DMS153 (cell line): Measurements from ENCODE around the gene PLPPR3.
"Not testable (repeated sequence)": the region's sequence is repeated elsewhere in the genome, so short reads cannot be mapped to it uniquely, and the experiment has no call there.

Experiments
- DNase-seq: peaks from one replicate; lab custom pipeline; 2025; lab: John Stamatoyannopoulos, UW

Gene PLPPR3

GRCh38 chr19:827710-828321 lies 6.1 kb upstream of the PLPPR3 start, which contains the start of gene AZU1:
Gene AZU1, plus strand, starts transcription at chr19:827837. Its CDS starts 10 bp downstream, at chr19:827847.
- DNase-seq, result no peak

GRCh38 chr19:827314-827709 lies 5.6 kb upstream of the PLPPR3 start:
- DNase-seq, result no peak

DNA sequence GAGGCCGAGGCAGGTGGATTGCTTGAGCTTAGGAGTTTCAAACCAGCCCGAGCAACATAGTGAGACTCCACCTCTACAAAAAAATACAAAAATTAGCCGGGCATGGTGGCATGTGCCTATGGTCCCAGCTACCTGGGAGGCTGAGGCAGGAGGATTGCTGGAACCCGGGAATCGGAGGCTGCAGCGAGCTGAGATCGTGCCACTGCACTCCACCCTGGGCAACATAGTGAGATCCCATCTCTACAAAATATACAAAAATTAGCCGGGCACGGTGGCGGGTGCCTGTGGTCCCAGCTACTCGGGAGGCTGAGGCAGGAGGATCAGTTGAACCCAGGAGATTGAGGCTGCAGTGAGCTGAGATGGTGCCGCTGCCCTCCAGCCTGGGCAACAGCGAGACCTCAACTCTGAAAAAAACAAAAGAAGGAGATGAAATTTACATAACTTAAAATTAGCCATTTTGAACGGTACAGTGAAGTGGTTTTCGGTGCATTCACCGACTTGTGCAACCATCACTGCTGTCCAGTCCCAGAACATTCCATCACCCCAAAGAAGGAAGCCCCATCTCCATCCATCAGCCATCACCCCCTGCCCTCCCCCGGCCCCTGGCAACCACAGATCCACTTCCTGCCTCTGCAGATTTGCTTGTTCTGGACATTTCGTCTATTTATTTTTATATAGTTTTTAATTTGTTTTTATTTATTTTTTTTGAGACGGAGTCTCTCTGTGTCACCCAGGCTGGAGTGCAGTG lies 4.3 kb upstream of the PLPPR3 start:
- no peak for DNase-seq

DNA sequence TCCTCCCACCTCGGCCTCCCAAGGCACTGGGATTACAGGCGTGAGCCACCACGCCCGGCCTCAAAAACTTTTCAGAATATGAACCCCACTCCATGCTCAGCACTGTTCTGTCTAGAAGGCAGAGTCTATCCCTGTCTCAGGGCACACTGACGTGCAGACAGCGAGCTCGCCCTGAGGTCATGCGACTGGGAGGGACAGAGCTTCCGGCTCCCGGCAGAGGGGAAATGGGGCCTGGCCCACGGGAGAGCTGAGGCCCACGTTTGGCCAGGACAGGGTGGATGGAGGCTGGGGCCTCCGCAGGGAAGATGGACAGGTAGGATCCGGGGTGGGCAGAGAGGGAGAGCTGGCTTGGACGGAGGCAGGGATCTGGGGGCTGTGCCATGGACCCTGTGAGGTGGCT lies 3.1 kb upstream of the PLPPR3 start:
- no peak for DNase-seq

- no peak for DNase-seq
Measured at GRCh38 chr19:823565-824121, 1.9 kb upstream of the PLPPR3 start.

GRCh38 chr19:821231-821824 lies 427 bp downstream of the PLPPR3 start:
- DNase-seq, result no peak

DNA sequence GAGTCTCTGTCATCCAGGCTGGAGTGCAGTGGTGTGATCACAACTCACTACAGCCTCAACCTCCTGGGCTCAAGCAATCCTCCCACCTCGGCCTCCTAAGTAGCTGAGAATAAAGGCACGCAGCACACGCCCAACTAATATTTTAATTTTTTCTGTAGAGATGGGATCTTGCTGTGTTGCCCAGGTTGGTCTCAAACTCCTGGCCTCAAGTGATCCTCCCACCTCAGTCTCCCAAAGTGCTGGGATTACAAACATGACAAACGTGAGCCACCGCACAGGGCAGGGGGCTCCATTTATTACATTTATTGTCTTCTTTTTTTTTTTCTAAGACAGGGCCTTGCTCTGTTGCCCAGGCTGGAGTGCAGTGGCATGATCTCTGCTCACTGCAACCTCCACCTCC lies 1.5 kb downstream of the PLPPR3 start:
- DNase-seq, result not testable (repeated sequence)

GRCh38 chr19:816500-816857 lies 5.3 kb downstream of the PLPPR3 start:
- no peak for DNase-seq

- no peak for DNase-seq
Measured at GRCh38 chr19:815775-816499, 5.8 kb downstream of the PLPPR3 start.

DNA sequence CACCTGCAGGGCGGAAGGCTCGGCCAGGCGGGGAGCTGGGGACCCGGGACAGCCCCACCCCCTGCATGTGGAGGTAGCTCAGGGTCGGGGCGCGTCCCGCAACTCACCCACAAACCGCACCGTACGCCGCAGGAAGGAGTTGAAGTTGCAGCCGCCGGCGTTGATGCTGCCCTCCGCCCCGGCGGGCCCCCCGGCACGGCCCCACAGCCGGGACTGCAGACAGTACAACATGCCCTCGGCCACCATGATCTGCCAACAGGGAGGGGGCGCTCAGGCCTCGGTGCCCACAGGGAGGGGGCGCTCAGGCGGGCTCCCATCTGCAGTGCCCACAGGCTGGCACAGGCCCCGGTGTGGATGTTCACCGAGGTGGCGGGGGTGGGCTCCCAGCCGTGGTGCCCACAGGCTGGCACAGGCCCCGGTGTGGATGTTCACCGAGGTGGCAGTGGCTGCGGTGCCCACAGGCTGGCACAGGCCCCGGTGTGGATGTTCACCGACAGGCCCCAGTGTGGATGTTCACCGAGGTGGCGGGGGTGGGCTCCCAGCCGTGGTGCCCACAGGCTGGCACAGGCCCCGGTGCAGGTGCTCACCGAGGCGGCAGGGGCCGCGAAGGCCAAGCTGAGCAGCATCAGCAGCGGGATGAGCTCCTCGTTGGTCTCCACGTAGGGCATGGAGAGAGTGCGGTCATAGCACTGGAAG lies 6.5 kb downstream of the PLPPR3 start:
- DNase-seq, result no peak

DNA sequence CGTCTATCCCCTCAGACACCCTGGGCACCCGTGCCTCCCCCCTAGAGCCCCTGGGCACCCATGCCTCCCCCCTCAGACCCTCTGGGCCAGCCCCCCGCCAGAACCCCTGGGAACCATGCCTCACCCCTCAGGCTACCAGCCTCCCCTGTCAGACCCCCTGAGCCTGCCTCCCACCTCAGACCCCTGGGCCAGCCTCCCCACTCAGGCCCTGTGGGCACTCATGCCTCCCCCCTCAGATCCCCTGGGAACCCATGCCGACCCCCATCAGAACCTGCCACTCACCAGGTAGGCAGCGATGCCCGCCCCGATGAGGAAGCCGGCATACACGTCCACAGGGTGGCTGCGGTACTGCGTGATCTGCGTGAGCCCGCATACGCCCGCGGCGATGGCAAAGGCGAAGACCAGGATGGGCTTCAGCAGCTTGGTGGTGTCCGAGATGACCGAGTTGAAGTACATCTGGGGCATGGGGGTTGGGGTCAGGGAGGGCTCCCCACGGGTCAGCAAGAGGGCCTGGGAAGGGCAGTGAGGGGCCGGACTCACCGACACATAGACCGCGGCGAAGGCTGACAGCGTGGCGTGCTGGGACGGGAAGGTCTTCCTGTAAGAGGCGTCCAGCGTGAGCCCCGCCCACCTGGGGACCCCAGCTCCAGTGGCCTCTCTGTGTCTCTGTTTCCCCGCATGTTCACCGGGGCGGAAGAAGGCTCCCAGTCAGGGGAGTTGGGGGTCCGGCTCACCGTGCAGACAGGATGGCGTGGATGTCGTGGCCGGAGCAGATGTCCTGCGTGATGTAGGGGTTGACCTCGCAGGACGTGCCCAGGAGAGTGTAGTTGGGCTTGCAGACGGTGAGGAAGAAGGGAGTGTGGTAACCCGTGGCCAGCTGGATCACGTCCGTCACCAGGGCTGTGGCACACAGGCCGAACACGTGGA lies 7.3 kb downstream of the PLPPR3 start:
- DNase-seq, result no peak

DNA sequence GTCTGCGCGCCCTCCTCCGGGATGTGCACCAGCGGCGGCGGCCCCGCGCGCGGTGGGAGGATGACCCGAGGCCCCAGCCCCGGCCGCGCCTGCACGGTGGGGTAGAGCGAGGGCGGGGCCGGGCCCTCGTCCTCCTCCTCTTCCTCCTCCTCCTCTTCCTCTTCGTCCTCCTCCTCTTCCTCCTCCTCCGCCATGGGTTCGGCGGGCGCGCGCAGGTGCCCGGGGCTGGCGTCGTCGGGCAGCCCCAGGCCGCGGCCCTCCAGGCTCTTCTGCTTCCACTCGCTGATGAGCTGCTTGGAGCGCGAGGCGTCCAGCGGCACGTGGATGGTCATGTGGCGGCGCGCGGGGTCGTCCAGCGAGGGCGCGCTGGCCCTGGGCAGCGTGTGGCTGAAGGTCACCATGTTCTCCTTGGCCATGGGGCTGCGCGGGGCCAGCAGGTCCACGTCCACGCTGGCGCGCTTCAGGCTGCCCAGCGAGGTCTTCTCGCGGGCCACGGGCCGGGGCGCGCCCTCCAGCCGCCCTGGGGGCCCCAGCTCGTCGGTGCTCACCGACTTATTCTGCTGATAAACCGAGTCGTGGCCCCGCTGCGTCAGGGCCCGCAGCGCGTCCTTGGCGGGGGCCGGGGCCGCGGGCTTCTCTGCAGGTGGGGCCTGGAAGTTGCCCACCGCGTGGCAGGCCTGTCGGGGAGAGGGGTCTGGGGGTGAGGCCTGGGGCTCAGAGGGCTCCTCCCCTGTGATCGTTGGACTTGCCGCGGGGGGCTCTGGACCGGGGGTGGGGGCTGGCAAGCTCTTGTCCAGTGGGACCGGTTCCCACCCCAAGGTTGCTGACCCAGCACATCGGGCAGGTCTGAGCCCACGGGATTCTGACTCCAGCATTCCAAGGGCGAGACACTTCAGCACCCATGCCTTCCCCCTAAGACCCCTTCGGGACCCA lies 8.3 kb downstream of the PLPPR3 start:
- DNase-seq, result no peak

DNA sequence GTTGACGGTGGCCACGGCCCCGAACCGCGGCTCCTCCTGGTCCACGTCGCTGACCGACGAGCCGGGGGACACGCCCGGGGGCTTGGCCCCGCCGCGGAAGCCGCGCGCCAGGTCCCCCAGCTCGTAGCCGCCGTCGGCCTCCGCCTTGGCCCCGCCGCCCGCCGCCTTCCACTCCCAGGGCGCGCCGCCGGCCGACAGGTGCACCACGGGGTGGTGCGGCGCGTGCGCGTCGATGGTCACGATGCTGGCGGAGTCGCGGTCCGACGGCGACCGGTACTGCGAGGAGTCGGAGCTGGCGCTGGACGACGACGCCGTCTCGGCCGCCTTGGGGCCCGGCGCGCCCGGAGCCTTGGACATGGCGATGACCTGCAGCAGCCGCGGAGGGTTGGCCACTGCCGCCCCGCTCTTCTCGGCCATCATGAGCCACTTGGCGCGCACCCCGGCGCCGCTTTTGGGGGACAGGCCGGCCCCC lies 9.0 kb downstream of the PLPPR3 start:
- no peak for DNase-seq

GRCh38 chr19:812049-812746 lies 9.6 kb downstream of the PLPPR3 start:
- DNase-seq, result no peak

- DNase-seq, result no peak
Measured at GRCh38 chr19:811506-812048, 10.2 kb downstream of the PLPPR3 start.

GRCh38 chr19:810883-811489 lies 10.8 kb downstream of the PLPPR3 start:
- no peak for DNase-seq

- DNase-seq, result no peak
Measured at GRCh38 chr19:810077-810855, 11.5 kb downstream of the PLPPR3 start.
